ENCODE measurements around the gene SPIRE1. TPM values are rescaled to one million over a fixed set of nuclear protein-coding genes. Genes with fewer than 3 reads are reported as not detected.

SPIRE1 gene
- total RNA-seq, 2 donors from 2014 or later = 5.7 to 7.4 TPM

DNA sequence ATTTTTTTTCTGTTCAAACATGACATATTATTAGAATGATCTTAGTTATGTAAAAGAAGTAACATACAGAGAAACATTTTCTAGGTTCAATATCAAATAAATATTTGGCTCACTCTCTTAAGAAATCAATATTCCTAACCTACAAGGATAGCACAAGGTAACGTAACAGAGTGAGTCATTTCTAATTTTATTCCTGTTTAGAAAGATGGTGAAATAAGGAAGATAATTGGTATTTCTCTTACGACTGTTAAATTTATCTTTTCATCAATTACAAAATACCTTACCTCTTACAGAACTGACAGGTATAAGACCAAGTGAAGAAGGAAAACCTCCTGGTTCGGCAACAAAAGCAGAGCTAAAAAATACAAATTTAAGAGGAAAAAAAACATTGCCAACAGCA is 205.1 kb downstream of the SPIRE1 start:
- ATAC-seq (replicated peaks in 1 of 2) (no peak), DNase-seq (no peak)
- Mint-ChIP-seq H3K9me3 (no peaks in the 10 kb centered on the region), H3K27ac (no peak overlapping the region), H3K4me3 (no peak overlapping the region), H3K27me3 (ENCODE audit: low read depth) (no peaks in the 10 kb centered on the region), H3K36me3 (ENCODE audit: insufficient read depth in 2 of 2) (no peaks in the 10 kb centered on the region), H3K4me1 (ENCODE audit: low read depth) (no peaks in the 10 kb centered on the region)

DNA sequence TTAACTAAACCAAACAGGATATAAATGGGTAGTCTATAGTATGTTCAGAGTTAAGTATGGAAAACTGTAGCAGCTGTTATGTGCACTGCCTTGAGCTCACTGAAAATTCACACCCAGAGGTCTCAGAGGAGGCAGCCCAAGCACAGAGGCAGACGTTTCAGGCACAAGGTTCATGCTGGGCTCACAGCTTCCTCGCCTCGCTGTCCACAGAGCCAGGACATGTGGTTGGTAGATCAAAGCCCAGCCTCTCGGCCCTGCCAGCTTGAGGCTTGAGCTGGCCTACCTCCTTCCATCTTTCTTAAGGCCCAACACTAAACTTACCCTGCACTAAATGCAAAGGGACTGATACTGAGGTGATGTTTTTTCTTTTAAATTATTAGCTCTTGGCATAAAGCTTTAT is 206.5 kb downstream of the SPIRE1 start:
- Mint-ChIP-seq H3K27ac (no peak overlapping the region), H3K9me3 (no peaks in the 10 kb centered on the region), H3K4me1 (ENCODE audit: low read depth) (no peaks in the 10 kb centered on the region), H3K36me3 (ENCODE audit: insufficient read depth in 2 of 2) (no peaks in the 10 kb centered on the region), H3K27me3 (ENCODE audit: low read depth) (no peaks in the 10 kb centered on the region), H3K4me3 (no peak overlapping the region)
- ATAC-seq (replicated peaks in 1 of 2) = no peak
- DNase-seq = no peak

- Mint-ChIP-seq H3K27me3 (ENCODE audit: low read depth) (no peaks in the 10 kb centered on the region), H3K4me3 (no peak overlapping the region), H3K4me1 (ENCODE audit: low read depth) (no peaks in the 10 kb centered on the region), H3K36me3 (ENCODE audit: insufficient read depth in 2 of 2) (no peaks in the 10 kb centered on the region), H3K27ac (no peak overlapping the region), H3K9me3 (no peaks in the 10 kb centered on the region)
- ATAC-seq (replicated peaks in 1 of 2) (no peak), DNase-seq (no peak)
These were observed 208.7 kb downstream of the SPIRE1 start for GRCh38 chr18:12449051-12449785.

DNA sequence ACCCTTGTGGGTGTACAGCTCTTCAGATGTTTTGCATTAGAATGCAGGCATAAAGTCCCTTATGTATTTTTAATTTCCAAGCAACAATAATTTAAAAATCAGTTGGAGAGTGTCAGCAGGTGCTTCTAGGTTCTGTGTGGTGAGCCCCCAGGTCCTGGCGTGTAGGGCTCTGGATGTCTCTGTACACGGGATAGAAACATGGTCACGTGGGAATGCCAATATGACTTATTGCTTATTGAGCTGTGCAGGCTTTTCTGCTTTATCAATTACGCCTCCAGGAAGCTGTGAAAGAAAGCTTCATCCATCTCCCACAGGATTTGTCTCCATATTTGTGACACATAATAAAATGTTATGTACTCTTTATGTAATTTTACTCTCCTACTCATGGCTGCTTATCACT is 212.4 kb downstream of the SPIRE1 start:
- no peaks in the 10 kb centered on the region for H3K9me3 Mint-ChIP-seq
- ATAC-seq (replicated peaks in 1 of 2) = no peak
- H3K27ac Mint-ChIP-seq = no peak overlapping the region
- H3K27me3 Mint-ChIP-seq (ENCODE audit: low read depth) = no peaks in the 10 kb centered on the region
- H3K4me3 Mint-ChIP-seq = no peak overlapping the region
- H3K36me3 Mint-ChIP-seq (ENCODE audit: insufficient read depth in 2 of 2) = no peaks in the 10 kb centered on the region
- H3K4me1 Mint-ChIP-seq (ENCODE audit: low read depth) = peaks cover 5% of the 10 kb centered on the region
- no peak for DNase-seq

DNA sequence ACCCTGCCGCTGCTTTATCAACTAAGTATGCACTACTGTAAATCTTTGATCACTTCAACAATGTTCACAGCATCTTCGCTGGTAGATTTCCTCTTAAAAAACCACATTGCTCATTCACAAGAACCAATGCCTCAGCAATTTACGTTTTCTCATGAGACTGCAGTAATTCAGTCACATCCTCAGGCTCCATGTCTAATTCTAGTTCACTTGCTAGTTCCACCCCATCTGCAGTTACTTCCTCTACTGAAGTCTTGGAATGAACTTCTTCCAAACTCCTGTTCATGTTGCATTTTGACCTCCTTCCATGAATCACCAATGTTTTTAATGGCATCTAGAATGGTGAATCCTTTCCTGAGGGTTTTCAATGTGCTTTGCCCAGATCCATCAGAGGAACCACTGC is 214.4 kb downstream of the SPIRE1 start:
- Mint-ChIP-seq H3K36me3 (ENCODE audit: insufficient read depth in 2 of 2) (no peaks in the 10 kb centered on the region), H3K9me3 (no peaks in the 10 kb centered on the region), H3K27ac (no peak overlapping the region), H3K4me3 (no peak overlapping the region), H3K4me1 (ENCODE audit: low read depth) (peaks cover 5% of the 10 kb centered on the region), H3K27me3 (ENCODE audit: low read depth) (no peaks in the 10 kb centered on the region)
- DNase-seq (no peak), ATAC-seq (replicated peaks in 1 of 2) (no peak)

DNA sequence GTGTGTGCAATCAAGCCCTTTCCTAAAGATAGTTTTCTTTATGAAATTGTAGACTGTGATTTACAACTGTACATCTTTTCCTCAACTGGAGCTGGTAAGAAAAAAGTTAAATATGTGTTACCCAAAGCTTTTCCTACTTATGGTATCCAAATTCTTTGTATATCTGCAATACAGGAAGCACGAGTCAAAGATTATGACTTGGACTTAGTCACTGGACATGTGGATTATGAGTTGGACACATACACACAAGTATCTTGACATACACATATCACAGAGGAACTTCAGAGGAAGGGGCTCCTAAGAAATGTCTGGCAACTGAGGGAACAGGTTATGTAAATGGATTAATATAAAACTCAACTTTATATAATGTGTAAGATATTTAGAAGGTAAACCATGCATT is 215.0 kb downstream of the SPIRE1 start:
- no peak for DNase-seq
- Mint-ChIP-seq H3K36me3 (ENCODE audit: insufficient read depth in 2 of 2) (no peaks in the 10 kb centered on the region), H3K9me3 (no peaks in the 10 kb centered on the region), H3K27me3 (ENCODE audit: low read depth) (no peaks in the 10 kb centered on the region), H3K4me3 (no peak overlapping the region), H3K4me1 (ENCODE audit: low read depth) (peaks cover 5% of the 10 kb centered on the region), H3K27ac (no peak overlapping the region)
- no peak for ATAC-seq (replicated peaks in 1 of 2)

GRCh38 chr18:12441475-12442034 is 216.4 kb downstream of the SPIRE1 start:
- peaks cover 5% of the 10 kb centered on the region for H3K4me1 Mint-ChIP-seq (ENCODE audit: low read depth)
- DNase-seq (no peak), ATAC-seq (replicated peaks in 1 of 2) (no peak)
- H3K9me3 Mint-ChIP-seq = no peaks in the 10 kb centered on the region
- H3K36me3 Mint-ChIP-seq (ENCODE audit: insufficient read depth in 2 of 2) = no peaks in the 10 kb centered on the region
- H3K27ac Mint-ChIP-seq = no peak overlapping the region
- H3K4me3 Mint-ChIP-seq = no peak overlapping the region
- no peaks in the 10 kb centered on the region for H3K27me3 Mint-ChIP-seq (ENCODE audit: low read depth)

DNA sequence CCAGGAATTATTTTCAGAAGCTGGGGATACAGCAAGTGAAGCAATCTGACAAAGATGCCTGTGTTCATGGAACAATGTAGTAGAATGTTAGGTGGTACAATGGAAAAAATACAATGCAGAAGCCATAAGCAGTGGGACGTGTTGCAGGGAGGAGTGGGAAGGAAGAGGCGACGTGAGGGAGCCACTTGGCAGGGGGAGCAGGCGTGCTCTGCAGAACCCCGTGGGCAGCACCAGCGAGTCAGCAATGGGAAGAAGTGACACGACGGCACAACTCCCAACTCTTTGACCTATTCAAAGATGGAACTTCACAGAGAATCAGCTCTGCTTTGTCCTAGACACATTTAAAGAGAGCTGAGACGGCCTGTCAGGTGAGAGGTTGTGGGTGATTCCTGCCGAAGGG is 219.7 kb downstream of the SPIRE1 start:
- Mint-ChIP-seq H3K4me3 (no peak overlapping the region), H3K9me3 (no peaks in the 10 kb centered on the region), H3K4me1 (ENCODE audit: low read depth) (no peaks in the 10 kb centered on the region), H3K36me3 (ENCODE audit: insufficient read depth in 2 of 2) (no peaks in the 10 kb centered on the region), H3K27me3 (ENCODE audit: low read depth) (no peaks in the 10 kb centered on the region), H3K27ac (no peak overlapping the region)
- ATAC-seq (replicated peaks in 1 of 2) (no peak), DNase-seq (no peak)

- DNase-seq (no peak), ATAC-seq (replicated peaks in 1 of 2) (no peak)
- H3K36me3 Mint-ChIP-seq (ENCODE audit: insufficient read depth in 2 of 2) = no peaks in the 10 kb centered on the region
- H3K4me3 Mint-ChIP-seq = no peak overlapping the region
- H3K27me3 Mint-ChIP-seq (ENCODE audit: low read depth) = no peaks in the 10 kb centered on the region
- H3K4me1 Mint-ChIP-seq (ENCODE audit: low read depth) = no peaks in the 10 kb centered on the region
- no peaks in the 10 kb centered on the region for H3K9me3 Mint-ChIP-seq
- no peak overlapping the region for H3K27ac Mint-ChIP-seq
These were observed 222.0 kb downstream of the SPIRE1 start for GRCh38 chr18:12435867-12436266.

- H3K4me3 Mint-ChIP-seq = no peak overlapping the region
- no peak overlapping the region for H3K27ac Mint-ChIP-seq
These were observed 223.4 kb downstream of the SPIRE1 start for GRCh38 chr18:12434541-12434929.

GRCh38 chr18:12433829-12434540 is 223.9 kb downstream of the SPIRE1 start:
- H3K27me3 Mint-ChIP-seq (ENCODE audit: low read depth) = no peaks in the 10 kb centered on the region
- H3K4me1 Mint-ChIP-seq (ENCODE audit: low read depth) = no peaks in the 10 kb centered on the region
- ATAC-seq (replicated peaks in 1 of 2) = no peak
- H3K27ac Mint-ChIP-seq = no peak overlapping the region
- H3K4me3 Mint-ChIP-seq = no peak overlapping the region
- H3K36me3 Mint-ChIP-seq (ENCODE audit: insufficient read depth in 2 of 2) = no peaks in the 10 kb centered on the region
- no peak for DNase-seq
- no peaks in the 10 kb centered on the region for H3K9me3 Mint-ChIP-seq

More at GRCh38 chr18:12434541-12434929, 223.4 kb downstream of the SPIRE1 start:
- Mint-ChIP-seq H3K4me1 (ENCODE audit: low read depth) (no peaks in the 10 kb centered on the region), H3K9me3 (no peaks in the 10 kb centered on the region), H3K27me3 (ENCODE audit: low read depth) (no peaks in the 10 kb centered on the region), H3K36me3 (ENCODE audit: insufficient read depth in 2 of 2) (no peaks in the 10 kb centered on the region)
- DNase-seq = no peak
- no peak for ATAC-seq (replicated peaks in 1 of 2)

DNA sequence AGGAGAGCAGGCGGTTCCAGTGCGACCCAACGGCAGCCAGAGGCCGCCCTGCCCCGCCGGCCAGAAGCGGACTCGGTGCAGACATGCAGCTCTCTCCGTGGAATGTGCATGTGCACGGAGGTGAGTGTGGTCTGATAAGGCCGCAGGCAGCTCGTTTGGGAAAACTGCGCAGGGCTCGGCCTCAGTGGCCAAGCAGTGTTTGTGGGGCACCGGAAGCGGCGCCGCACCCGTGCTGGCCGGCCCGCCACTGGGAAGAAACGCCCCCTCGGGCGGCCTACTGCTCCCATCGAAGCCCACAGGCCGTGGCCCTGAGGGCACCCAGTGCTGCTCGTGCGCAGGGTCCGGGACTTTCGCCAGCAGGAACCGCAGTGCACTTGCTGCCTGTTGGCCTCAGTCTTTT is 225.0 kb downstream of the SPIRE1 start:
- DNase-seq (no peak), ATAC-seq (replicated peaks in 1 of 2) (no peak)
- no peaks in the 10 kb centered on the region for H3K9me3 Mint-ChIP-seq
- no peaks in the 10 kb centered on the region for H3K4me1 Mint-ChIP-seq (ENCODE audit: low read depth)
- H3K27me3 Mint-ChIP-seq (ENCODE audit: low read depth) = no peaks in the 10 kb centered on the region
- no peak overlapping the region for H3K27ac Mint-ChIP-seq
- H3K36me3 Mint-ChIP-seq (ENCODE audit: insufficient read depth in 2 of 2) = no peaks in the 10 kb centered on the region
- H3K4me3 Mint-ChIP-seq = no peak overlapping the region

- H3K9me3 Mint-ChIP-seq = no peaks in the 10 kb centered on the region
- no peak overlapping the region for H3K27ac Mint-ChIP-seq
- no peaks in the 10 kb centered on the region for H3K36me3 Mint-ChIP-seq (ENCODE audit: insufficient read depth in 2 of 2)
- peaks cover under 1% of the 10 kb centered on the region for H3K4me1 Mint-ChIP-seq (ENCODE audit: low read depth)
- H3K4me3 Mint-ChIP-seq = no peak overlapping the region
- no peak for ATAC-seq (replicated peaks in 1 of 2)
- DNase-seq = no peak
- H3K27me3 Mint-ChIP-seq (ENCODE audit: low read depth) = no peaks in the 10 kb centered on the region
These were observed 225.7 kb downstream of the SPIRE1 start for GRCh38 chr18:12432196-12432595.
